ENCODE data around the gene PIGH. TPM values are rescaled to one million over a fixed set of nuclear protein-coding genes. Genes with fewer than 3 reads are reported as not detected.

The PIGH gene
- total and polyA plus RNA-seq, 2 of the 13 experiments (the other 11 are each of a cell fraction or from before 2014, with no cell fraction given), result 30.0 to 43.5 TPM

DNA sequence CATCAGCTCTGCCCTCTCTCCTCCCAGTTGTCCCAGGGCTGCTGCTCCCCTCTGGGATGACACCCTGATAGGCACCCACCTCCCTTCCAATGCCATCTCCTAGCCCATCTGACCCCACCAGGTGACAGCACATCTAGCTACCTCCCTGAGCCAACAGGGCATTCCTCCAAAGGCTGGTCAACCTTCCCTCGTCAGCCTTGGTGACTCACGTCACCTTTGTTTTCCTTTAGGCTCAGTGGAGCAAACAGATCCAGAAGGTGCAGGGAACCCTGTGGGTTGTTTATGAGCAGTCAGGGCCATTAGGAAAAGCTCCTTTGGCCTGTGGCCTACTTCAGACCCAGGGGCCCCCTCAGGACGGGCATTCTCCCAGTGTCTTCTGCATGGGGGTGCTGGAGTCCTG lies 32.4 kb downstream of the PIGH start:
- no peaks in the 10 kb centered on the region for H3K9me3 ChIP-seq (ENCODE audit: low read length)
- H3K27ac ChIP-seq (ENCODE audit: extremely low read length, insufficient read depth, low read length), result no peak overlapping the region
- FAIRE-seq, result no peak

More for the DNA sequence above, 32.4 kb downstream of the PIGH start:
- ATAC-seq (no peak), DNase-seq (ENCODE audit: low spot score) (no peak)
- TF ChIP-seq BRD4 (CRISPR knock-in tag; IDR thresholded peaks at IDR 0.05) (no peak), SAFB2 (CRISPR knock-in tag; IDR thresholded peaks at IDR 0.05; ENCODE audit: borderline replicate concordance, low read depth) (no peak), KDM2A (CRISPR knock-in tag; IDR thresholded peaks at IDR 0.05; ENCODE audit: borderline replicate concordance, low read depth) (no peak), ZBTB10 (CRISPR knock-in tag; IDR thresholded peaks at IDR 0.05; ENCODE audit: borderline replicate concordance) (no peak), IKZF4 (CRISPR knock-in tag; IDR thresholded peaks at IDR 0.05; ENCODE audit: borderline replicate concordance, low read depth, not compliant biosample characterization) (no peak), THYN1 (CRISPR knock-in tag; IDR thresholded peaks at IDR 0.05; ENCODE audit: borderline replicate concordance, low read depth) (no peak), PRDM4 (CRISPR knock-in tag; IDR thresholded peaks at IDR 0.05; ENCODE audit: borderline replicate concordance) (no peak)
- H3K4me1 ChIP-seq (ENCODE audit: insufficient read depth, low read length), result peaks cover 3% of the 10 kb centered on the region
- ChIA-PET POLR2A (no interaction called here), CTCF (ENCODE audit: low intra/inter-chr PET ratio, low total read pairs) (no interaction called here)
- no peaks in the 10 kb centered on the region for H4K20me1 ChIP-seq (ENCODE audit: insufficient read depth, low read length)
- no peaks in the 10 kb centered on the region for H3K79me2 ChIP-seq (ENCODE audit: insufficient read depth, low read length)
- no peak overlapping the region for H3K4me3 ChIP-seq (replicated peaks in 1 of 3; ENCODE audit: insufficient read depth in 1 of 3, low read depth in 2 of 3, low read length in 3 of 3)
- H3K9ac ChIP-seq (ENCODE audit: insufficient read depth, low read depth, low read length), result no peak overlapping the region
- in situ Hi-C loops (cut with HindIII; ENCODE audit: extremely low pct_ligation_motif_present, low pct_unique_long_range_greater_than_20kb) (loop anchor here (5.0 kb wide), 2 partner anchors 40 to 145 kb away; no protein-coding TSS in a partner anchor), intact Hi-C loops (cut with micrococcal nuclease; ENCODE audit: unreplicated experiment) (no loop called here)
- H3K4me2 ChIP-seq (ENCODE audit: low read depth, low read length), result no peak overlapping the region
- 0 out of 5 replicates have a peak, but pooled peaks cover 0 to 1% of the 10 kb centered on the region in 2 experiments for H3K36me3 ChIP-seq (replicated peaks in 1 of 2; ENCODE audit: control insufficient read depth in 1 of 2, insufficient read depth in 2 of 2, low read length in 2 of 2)
- WGBS (ENCODE audit: low lambda C conversion rate), result 72% methylated on average over 3 of the region's 3 CpGs
- BruUV-seq (replicated peaks), result no TSS peak
- no peak overlapping the region for H2AFZ ChIP-seq (ENCODE audit: low read length)
- no peaks in the 10 kb centered on the region for H3K27me3 ChIP-seq (ENCODE audit: control insufficient read depth in 1 of 2, insufficient read depth in 2 of 2, low read length in 2 of 2)

Measured in HepG2 (cell line).